Measurements from ENCODE around the gene EXOSC6. TPM values are rescaled to one million over a fixed set of nuclear protein-coding genes. Genes with fewer than 3 reads are reported as not detected.
"Not testable (repeated sequence)": the region's sequence is repeated elsewhere in the genome, so short reads cannot be mapped to it uniquely, and the experiment has no call there.

The EXOSC6 gene
- polyA plus RNA-seq, 6 donors from 2014 or later, result 8.1 to 24.6 (median 12.2) TPM

DNA sequence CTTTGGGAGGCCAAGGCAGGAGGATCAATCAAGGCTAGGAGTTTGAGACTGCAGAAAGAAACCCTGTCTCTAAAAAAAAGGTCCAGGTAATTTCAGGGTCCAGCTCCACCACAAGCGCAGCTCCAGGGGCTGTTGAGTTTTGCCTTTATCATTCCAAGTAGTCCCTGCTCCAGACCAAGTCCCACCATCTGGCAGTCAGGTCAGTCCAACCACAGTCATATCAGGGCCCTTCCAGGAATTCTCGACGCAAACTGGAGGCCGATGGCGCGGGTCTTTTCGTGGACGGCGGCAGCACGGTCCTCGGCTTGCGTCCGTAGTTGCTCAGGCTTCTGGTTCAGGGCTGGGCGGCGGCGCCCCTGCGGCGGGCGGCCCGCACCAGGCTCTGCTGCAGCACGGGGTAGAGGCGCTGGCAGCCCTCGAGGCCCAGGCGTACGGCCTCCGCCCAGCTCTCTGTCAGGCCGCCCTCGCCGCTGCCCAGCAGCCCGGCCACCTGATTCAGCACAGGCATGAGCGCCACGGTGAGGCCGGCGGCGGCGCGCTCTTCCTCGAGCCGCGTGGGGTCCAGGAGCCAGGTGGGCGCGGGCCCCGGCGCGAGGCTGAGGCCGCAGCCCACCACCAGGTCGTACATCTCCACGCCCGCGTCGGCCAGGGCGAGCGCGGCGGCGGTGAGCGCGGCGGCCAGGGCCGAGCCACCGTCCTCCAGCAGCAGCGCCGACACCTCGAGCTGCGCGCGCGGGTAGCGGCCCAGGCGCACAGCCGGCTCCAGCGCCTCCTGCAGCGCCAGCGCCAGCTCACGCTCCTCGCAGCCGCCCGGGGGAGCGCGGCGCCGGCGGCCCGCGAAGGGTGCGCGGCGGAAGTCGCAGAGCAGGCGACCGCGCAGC is 752 bp downstream of the EXOSC6 start:
- H3K4me3 Mint-ChIP-seq, result peak overlapping the region; percentile 73 to 90 (median 82)
- peaks cover 0 to 7% of the 10 kb centered on the region in 2 donors for H3K36me3 Mint-ChIP-seq
- no peaks in the 10 kb centered on the region for H3K27me3 Mint-ChIP-seq
- H3K9me3 Mint-ChIP-seq, result no peaks in the 10 kb centered on the region
- ATAC-seq (ENCODE audit: low read depth in 2 of 2), result peak; percentile 48 to 50
- DNase-seq, result no peak
- peak overlapping the region in 4 of 6 donors; percentile 83 to 92 (median 90) for H3K27ac Mint-ChIP-seq
- peaks cover 9 to 18% (median 11%) of the 10 kb centered on the region in 3 donors for H3K4me1 Mint-ChIP-seq

DNA sequence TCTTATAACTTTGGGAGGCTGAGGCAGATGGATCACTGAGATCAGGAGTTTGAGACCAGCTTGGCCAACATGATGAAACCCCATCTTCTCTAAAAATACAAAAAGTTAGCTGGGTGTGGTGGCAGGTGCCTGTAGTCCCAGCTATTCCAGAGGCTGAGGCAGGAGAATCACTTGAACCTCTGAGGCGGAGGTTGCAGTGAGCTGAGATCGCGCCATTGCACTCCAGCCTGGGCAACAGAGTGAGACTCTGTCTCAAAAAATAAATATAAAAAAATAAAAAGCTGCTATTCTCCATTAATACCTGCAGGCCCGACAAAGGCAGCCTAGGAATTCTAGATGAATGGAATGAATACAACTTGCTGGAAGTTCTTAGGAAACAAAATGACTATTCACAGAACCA is 2.0 kb downstream of the EXOSC6 start:
- peak overlapping the region in 6 of 8 donors; percentile 30 to 89 (median 76) for H3K4me3 Mint-ChIP-seq
- not testable (repeated sequence) for H3K9me3 Mint-ChIP-seq; H3K27me3 Mint-ChIP-seq; DNase-seq; H3K36me3 Mint-ChIP-seq; ATAC-seq (ENCODE audit: low read depth in 2 of 2)
- peak overlapping the region in 1 of 6 donors; percentile 68 for H3K27ac Mint-ChIP-seq
- peaks cover 9 to 18% (median 11%) of the 10 kb centered on the region in 3 donors for H3K4me1 Mint-ChIP-seq

DNA sequence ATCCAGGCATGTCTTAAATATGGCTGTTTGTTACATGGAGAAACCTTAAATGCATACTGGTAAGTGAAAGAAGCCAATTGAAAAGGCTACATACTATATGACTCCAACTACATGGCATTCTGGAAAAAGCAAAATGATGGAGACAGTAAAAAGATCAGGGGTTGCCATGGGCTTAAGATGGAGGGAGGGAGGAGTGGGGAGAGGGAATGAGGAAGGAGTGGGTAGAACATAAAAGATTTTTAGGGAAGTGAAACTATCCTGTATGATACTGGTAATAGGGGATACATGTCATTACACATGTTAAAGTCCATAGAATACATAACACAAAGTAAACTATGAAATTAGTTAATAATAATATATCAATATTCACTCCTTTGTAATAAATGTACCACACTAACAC is 13.0 kb downstream of the EXOSC6 start:
- Mint-ChIP-seq H3K4me3 (peak overlapping the region in 1 of 8 donors; percentile 12), H3K27ac (peak overlapping the region in 1 of 6 donors; percentile 14)
- not testable (repeated sequence) for H3K36me3 Mint-ChIP-seq; H3K4me1 Mint-ChIP-seq; H3K9me3 Mint-ChIP-seq; ATAC-seq (ENCODE audit: low read depth in 2 of 2); H3K27me3 Mint-ChIP-seq
- peak; percentile 45 for DNase-seq

DNA sequence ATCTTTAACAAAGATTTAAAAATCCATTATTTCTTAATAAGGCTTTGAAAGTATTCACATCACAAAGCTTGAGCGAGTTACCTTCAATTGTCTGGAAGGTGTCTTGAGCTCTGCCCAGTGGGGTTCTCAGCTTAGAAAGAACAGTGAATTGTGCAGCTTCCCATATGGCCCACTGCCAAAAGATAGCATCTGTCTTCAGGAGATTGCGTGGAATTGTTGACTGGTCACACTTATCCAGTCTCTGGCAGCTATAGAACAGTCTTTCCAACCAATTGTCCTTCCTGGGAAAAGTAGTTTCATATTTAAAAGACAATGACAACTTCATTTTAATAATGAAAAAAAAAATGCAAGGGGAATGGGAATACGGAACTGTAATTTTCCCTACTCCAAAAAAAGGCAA is 19.9 kb downstream of the EXOSC6 start:
- DNase-seq; H3K4me1 Mint-ChIP-seq; H3K4me3 Mint-ChIP-seq; H3K27ac Mint-ChIP-seq; H3K9me3 Mint-ChIP-seq; ATAC-seq (ENCODE audit: low read depth in 2 of 2); H3K27me3 Mint-ChIP-seq; H3K36me3 Mint-ChIP-seq: not testable (repeated sequence)

DNA sequence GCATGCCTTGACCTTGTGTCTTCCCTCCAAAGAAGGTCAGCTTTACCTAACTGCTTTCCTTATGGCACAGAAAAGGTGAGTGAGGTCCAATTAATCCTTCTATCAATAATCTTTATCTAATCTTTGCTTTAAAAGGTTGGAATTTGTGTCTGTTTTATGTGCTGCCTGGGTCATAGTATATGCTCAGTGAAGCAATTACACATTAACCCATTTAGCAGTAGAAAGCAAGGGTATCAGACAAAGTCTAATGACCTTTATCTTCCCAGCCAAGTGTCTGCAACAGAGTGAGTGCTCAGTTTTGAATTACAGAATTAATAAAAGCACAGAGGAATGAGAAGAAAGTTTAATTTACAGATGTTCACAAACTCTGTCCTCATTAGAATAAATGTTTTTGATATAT is 25.7 kb downstream of the EXOSC6 start:
- not testable (repeated sequence) for H3K4me1 Mint-ChIP-seq; DNase-seq; ATAC-seq (ENCODE audit: low read depth in 2 of 2); H3K27me3 Mint-ChIP-seq; H3K36me3 Mint-ChIP-seq; H3K9me3 Mint-ChIP-seq; H3K27ac Mint-ChIP-seq; H3K4me3 Mint-ChIP-seq

DNA sequence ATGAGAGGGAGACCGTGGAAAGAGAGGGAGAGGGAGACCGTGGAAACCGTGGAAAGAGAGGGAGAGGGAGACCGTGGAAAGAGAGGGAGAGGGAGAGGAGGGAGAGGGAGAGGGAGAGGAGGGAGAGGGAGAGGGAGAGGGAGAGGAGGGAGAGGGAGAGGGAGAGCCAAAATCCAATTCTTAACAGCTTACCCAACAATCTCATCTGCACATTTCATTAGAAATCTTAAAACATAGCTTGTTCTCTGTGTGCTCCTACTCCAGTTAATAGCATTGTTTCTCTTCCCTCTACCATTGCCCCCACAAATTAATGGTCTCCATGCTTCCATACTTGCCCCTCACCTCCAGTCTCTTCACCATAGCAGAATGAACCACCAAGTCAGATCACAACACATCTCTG is 26.3 kb downstream of the EXOSC6 start:
- DNase-seq; H3K36me3 Mint-ChIP-seq; H3K9me3 Mint-ChIP-seq; H3K27me3 Mint-ChIP-seq; ATAC-seq (ENCODE audit: low read depth in 2 of 2); H3K4me3 Mint-ChIP-seq; H3K4me1 Mint-ChIP-seq: not testable (repeated sequence)
- peak overlapping the region in 2 of 6 donors; percentile 32 to 43 for H3K27ac Mint-ChIP-seq

DNA sequence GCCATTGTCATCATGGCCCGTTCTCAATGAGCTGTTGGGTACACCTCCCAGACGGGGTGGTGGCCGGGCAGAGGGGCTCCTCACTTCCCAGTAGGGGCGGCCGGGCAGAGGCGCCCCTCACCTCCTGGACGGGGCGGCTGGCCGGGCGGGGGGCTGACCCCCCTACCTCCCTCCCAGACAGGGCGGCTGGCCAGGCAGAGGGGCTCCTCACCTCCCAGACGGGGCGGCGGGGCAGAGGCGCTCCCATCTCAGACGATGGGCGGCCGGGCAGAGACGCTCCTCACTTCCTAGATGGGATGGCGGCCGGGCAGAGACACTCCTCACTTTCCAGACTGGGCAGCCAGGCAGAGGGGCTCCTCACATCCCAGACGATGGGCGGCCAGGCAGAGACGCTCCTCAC is 27.1 kb downstream of the EXOSC6 start:
- H3K4me1 Mint-ChIP-seq; H3K27ac Mint-ChIP-seq; H3K36me3 Mint-ChIP-seq; DNase-seq; H3K27me3 Mint-ChIP-seq; H3K9me3 Mint-ChIP-seq; H3K4me3 Mint-ChIP-seq; ATAC-seq (ENCODE audit: low read depth in 2 of 2): not testable (repeated sequence)

DNA sequence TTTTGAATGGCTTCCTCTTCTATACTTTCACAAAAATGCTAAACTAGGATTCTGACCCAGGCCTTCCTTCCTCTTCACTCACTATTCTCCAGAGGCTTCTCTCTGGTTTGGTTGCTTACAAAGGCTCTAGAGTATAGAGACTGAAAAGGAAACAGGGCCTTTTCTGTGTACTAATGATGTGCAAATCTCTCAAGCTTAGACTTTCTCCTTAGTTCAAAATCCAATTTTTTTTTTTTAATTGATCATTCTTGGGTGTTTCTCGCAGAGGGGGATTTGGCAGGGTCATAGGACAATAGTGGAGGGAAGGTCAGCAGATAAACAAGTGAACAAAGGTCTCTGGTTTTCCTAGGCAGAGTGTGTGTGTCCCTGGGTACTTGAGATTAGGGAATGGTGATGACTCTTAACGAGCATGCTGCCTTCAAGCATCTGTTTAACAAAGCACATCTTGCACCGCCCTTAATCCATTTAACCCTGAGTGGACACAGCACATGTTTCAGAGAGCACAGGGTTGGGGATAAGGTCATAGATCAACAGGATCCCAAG is 27.7 kb downstream of the EXOSC6 start:
- ATAC-seq (ENCODE audit: low read depth in 2 of 2); DNase-seq; H3K4me1 Mint-ChIP-seq; H3K9me3 Mint-ChIP-seq; H3K36me3 Mint-ChIP-seq; H3K27me3 Mint-ChIP-seq; H3K4me3 Mint-ChIP-seq: not testable (repeated sequence)
- peak overlapping the region in 1 of 6 donors; percentile 11 for H3K27ac Mint-ChIP-seq

DNA sequence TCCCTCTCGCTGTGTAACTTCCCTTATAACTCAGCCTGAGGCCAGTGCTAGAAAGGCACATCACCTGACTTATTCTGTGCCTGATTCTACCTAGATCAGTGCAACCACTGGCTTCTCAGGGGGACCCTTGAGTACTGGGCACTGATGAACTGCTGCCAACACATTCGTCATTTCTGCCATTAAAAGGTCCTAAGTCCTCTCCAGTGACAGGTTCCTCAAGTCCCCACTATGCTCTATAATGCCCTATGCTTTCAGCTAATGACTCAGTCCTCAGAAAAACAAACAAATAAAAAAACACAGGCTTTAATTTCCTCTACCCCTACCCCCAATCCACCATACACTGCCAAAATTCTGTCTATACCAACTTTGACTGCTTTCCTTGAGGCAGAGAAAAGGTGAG is 28.5 kb downstream of the EXOSC6 start:
- peak overlapping the region in 1 of 6 donors; percentile 57 for H3K27ac Mint-ChIP-seq
- not testable (repeated sequence) for ATAC-seq (ENCODE audit: low read depth in 2 of 2); H3K4me3 Mint-ChIP-seq; H3K27me3 Mint-ChIP-seq; H3K9me3 Mint-ChIP-seq; DNase-seq; H3K36me3 Mint-ChIP-seq; H3K4me1 Mint-ChIP-seq

DNA sequence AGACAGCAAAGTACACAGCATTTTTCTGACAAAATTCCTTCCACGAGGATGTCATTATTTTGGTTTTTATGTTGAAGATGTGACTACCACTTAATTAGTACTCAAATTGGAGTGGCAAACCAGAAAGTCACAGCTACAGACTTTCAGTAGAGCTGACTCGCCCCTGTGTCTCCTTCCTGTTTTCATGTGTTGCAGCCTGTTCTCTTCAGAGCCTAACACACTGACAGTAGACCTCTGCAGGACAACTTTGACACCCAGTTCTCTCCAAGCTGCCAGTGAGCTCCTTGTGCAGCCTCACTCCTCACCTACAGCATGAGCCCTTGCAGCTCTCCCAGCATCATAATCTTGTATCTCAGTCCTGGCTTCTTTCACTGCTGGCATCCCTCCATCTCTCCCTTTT is 29.2 kb downstream of the EXOSC6 start:
- not testable (repeated sequence) for H3K9me3 Mint-ChIP-seq; ATAC-seq (ENCODE audit: low read depth in 2 of 2); DNase-seq; H3K4me1 Mint-ChIP-seq; H3K27me3 Mint-ChIP-seq; H3K36me3 Mint-ChIP-seq; H3K4me3 Mint-ChIP-seq
- peak overlapping the region in 1 of 6 donors; percentile 94 for H3K27ac Mint-ChIP-seq

DNA sequence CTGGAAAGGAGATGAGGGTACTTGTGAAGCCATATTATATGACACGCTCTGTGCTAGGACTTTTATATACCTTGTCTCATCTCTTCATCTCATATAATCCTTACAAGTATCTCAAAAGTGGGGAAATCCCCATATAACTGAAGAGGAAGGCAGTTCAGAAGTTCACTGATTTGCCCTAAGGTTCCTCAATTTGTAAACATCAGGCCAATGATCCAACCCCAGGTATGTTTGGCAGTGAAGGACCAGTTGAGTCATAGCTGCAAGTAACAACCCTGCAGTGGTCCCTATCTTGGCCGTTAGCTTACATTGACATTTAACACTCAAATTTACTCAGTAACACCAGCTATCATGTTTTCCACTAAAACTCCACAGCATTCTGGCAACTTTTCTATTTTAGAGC is 33.2 kb downstream of the EXOSC6 start:
- H3K27me3 Mint-ChIP-seq; H3K36me3 Mint-ChIP-seq; ATAC-seq (ENCODE audit: low read depth in 2 of 2); H3K9me3 Mint-ChIP-seq; H3K27ac Mint-ChIP-seq; H3K4me1 Mint-ChIP-seq; H3K4me3 Mint-ChIP-seq; DNase-seq: not testable (repeated sequence)

DNA sequence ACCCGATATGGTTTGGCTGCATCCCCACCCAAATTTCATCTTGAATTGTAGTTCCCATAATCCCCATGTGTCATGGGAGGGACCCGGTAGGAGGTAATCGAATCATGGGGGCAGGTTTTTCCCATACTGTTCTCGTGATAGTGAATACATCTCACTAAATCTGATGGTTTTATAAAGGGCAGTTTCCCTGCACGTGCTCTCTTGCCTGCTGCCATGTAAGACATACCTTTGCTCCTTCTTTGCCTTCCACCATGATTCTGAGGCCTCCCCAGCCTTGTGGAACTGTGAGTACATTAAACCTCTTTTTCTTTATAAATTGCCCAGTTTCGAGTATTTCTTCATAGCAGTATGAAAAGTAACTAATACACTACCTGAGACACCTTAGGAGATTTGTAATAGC is 45.4 kb downstream of the EXOSC6 start:
- not testable (repeated sequence) for H3K9me3 Mint-ChIP-seq; H3K36me3 Mint-ChIP-seq; H3K4me3 Mint-ChIP-seq; H3K4me1 Mint-ChIP-seq; H3K27ac Mint-ChIP-seq; H3K27me3 Mint-ChIP-seq; DNase-seq; ATAC-seq (ENCODE audit: low read depth in 2 of 2)

DNA sequence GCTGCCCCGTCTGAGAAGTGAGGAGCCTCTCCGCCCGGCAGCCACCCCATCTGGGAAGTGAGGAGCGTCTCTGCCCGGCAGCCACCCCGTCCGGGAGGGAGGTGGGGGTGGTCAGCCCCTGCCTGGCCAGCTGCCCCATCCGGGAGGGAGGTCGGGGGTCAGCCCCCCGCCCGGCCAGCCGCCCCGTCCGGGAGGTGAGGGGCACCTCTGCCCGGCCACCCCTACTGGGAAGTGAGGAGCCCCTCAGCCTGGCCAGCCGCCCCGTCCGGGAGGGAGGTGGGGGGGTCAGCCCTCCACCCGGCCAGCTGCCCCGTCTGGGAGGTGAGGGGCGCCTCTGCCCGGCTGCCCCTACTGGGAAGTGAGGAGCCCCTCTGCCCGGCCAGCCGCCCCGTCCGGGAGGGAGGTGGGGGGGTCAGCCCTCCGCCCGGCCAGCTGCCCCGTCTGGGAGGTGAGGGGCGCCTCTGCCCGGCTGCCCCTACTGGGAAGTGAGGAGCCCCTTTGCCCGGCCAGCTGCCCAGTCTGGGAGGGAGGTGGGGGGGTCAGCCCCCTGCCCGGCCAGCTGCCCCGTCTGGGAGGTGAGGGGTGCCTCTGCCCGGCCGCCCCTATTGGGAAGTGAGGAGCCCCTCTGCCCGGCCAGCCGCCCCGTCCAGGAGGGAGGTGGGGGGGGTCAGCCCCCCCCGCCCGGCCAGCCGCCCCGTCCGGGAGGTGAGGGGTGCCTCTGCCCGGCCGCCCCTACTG is 46.9 kb downstream of the EXOSC6 start:
- H3K27me3 Mint-ChIP-seq; H3K36me3 Mint-ChIP-seq; H3K4me3 Mint-ChIP-seq; H3K9me3 Mint-ChIP-seq; ATAC-seq (ENCODE audit: low read depth in 2 of 2); DNase-seq; H3K27ac Mint-ChIP-seq; H3K4me1 Mint-ChIP-seq: not testable (repeated sequence)

DNA sequence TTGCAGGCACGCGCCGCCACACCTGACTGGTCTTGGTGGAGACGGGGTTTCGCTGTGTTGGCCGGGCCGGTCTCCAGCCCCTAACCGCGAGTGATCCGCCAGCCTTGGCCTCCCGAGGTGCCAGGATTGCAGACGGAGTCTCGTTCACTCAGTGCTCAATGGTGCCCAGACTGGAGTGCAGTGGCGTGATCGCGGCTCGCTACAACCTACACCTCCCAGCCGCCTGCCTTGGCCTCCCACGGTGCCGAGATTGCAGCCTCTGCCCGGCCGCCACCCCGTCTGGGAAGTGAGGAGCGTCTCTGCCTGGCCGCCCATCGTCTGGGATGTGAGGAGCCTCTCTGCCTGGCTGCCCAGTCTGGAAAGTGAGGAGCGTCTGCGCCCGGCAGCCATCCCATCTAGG is 47.7 kb downstream of the EXOSC6 start:
- H3K4me1 Mint-ChIP-seq; ATAC-seq (ENCODE audit: low read depth in 2 of 2); H3K27ac Mint-ChIP-seq; DNase-seq; H3K4me3 Mint-ChIP-seq; H3K36me3 Mint-ChIP-seq; H3K27me3 Mint-ChIP-seq; H3K9me3 Mint-ChIP-seq: not testable (repeated sequence)
